K562 (cell line): ENCODE measurements around the gene LRIT3. TPM values are rescaled to one million over a fixed set of nuclear protein-coding genes. Genes with fewer than 3 reads are reported as not detected.

Source experiments
- CBX2 ChIP-seq: fragments of 200-600 bp; sonication (generic); IDR thresholded peaks from one replicate; pipeline ENCODE4 v1.6.1; 2012; ENCODE audit warnings: mild to moderate bottlenecking, low read length, inconsistent platforms; ENCODE audit not compliant: insufficient read depth, poor library complexity, severe bottlenecking
- CHCHD3 ChIP-seq: fragments of 250-450 bp; sonication (Bioruptor Pico); IDR thresholded peaks from 2 replicates; pipeline ENCODE4 v2.1.2; 2022; ENCODE audit warnings: mild to moderate bottlenecking
- CUX1 ChIP-seq: fragments of 200-800 bp; sonication (Bioruptor generic); IDR thresholded peaks from 2 replicates; pipeline ENCODE4 v1.6.1; 2016; ENCODE audit warnings: missing genetic modification characterization, missing compliant biosample characterization
- FIP1L1 ChIP-seq: fragments of 200-400 bp; formaldehyde crosslinking; IDR thresholded peaks from 2 replicates; pipeline ENCODE4 v1.6.1; 2018; ENCODE audit warnings: mild to moderate bottlenecking, low read depth, low read length; ENCODE audit not compliant: poor library complexity, severe bottlenecking
- MEF2A ChIP-seq: IDR thresholded peaks from 2 replicates; pipeline ENCODE4 v1.6.1; 2011; ENCODE audit warnings: low read depth, mild to moderate bottlenecking, low read length, moderate library complexity; ENCODE audit not compliant: control insufficient read depth
- NONO ChIP-seq, 2 experiments: fragments of 200-400 bp in 1 of 2; fragments of 450-650 bp in 1 of 2; formaldehyde crosslinking in 1 of 2; IDR thresholded peaks; 2 replicates each; pipeline ENCODE4 v1.6.1; 2017; ENCODE audit warnings: low read depth in 2 of 2, mild to moderate bottlenecking in 2 of 2, moderate library complexity in 2 of 2, low read length in 1 of 2
- PCBP1 ChIP-seq: fragments of 200-400 bp; formaldehyde crosslinking; IDR thresholded peaks from 2 replicates; pipeline ENCODE4 v1.6.1; 2018; ENCODE audit warnings: mild to moderate bottlenecking, low read depth, low read length; ENCODE audit not compliant: poor library complexity, severe bottlenecking
- RHOXF2B ChIP-seq: fragments of 250-450 bp; sonication (Bioruptor Pico); conservative IDR thresholded peaks from 2 replicates; pipeline ENCODE4 v1.5.1; 2021
- TCF15 ChIP-seq: fragments of 250-450 bp; sonication (Bioruptor Pico); IDR thresholded peaks from 2 replicates; pipeline ENCODE4 v1.8.0; 2022; ENCODE audit warnings: moderate library complexity, mild to moderate bottlenecking, inconsistent platforms
- TEAD4 ChIP-seq, 2 experiments: sonication (generic) in 1 of 2; formaldehyde crosslinking in 1 of 2; IDR thresholded peaks; 2 replicates each; pipeline versions ENCODE4 v1.6.1 to v1.8.0; 2012 to 2022; ENCODE audit warnings: borderline replicate concordance in 1 of 2, inconsistent platforms in 1 of 2, low read length in 1 of 2, mild to moderate bottlenecking in 1 of 2, missing genetic modification reagents in 1 of 2
- ZNF766 ChIP-seq: fragments of 200-800 bp; sonication (Bioruptor generic); conservative IDR thresholded peaks from 2 replicates; pipeline ENCODE4 v1.6.1; 2016; ENCODE audit warnings: missing genetic modification characterization, missing compliant biosample characterization
- polyA plus RNA-seq, 8 experiments: library from polyadenylated mRNA; depleted of rRNA in 4 of 8; stranded (reverse) in 5 of 8; unstranded in 3 of 8; fragments of >200 nt; fragmentation: Nextera tagmentation in 2 of 8; fragmentation: Illumina TruSeq in 1 of 8; extraction: Ambion mirVana in 2 of 8; extraction: Trizol in 1 of 8; gene quantifications; 2 replicates each; pipeline versions ENCODE4 v1.2.1 to v1.2.3, GENCODE V29; 2011 to 2014; ENCODE audit warnings: inconsistent platforms in 1 of 8, missing spikeins in 1 of 8
- total RNA-seq, 7 experiments: library from RNA; depleted of rRNA in 6 of 7; stranded (reverse); fragments of >200 nt in 6 of 7; fragmentation: Illumina TruSeq in 2 of 7; extraction: Trizol in 2 of 7; gene quantifications; 2 replicates each; pipeline versions ENCODE4 v1.2.1 to v1.2.3, GENCODE V29; 2011 to 2021; ENCODE audit warnings: low replicate concordance in 1 of 7
- TF ChIP-seq, protein P1 (sequence below): sonication (generic); formaldehyde crosslinking; IDR thresholded peaks from 2 replicates; pipeline ENCODE4 v1.8.0; 2023; ENCODE audit warnings: mild to moderate bottlenecking, missing genetic modification reagents
- TF ChIP-seq, protein P2 (sequence below): fragments of 250-450 bp; sonication (Bioruptor Pico); IDR thresholded peaks from 2 replicates; pipeline ENCODE4 v1.4.0; 2020

The LRIT3 gene
- total and polyA plus RNA-seq, 9 of the 15 experiments (the other 6 are each of a cell fraction or from before 2014, with no cell fraction given) = 0.04 to 0.10 (median 0.04) TPM; not detected in 4

DNA sequence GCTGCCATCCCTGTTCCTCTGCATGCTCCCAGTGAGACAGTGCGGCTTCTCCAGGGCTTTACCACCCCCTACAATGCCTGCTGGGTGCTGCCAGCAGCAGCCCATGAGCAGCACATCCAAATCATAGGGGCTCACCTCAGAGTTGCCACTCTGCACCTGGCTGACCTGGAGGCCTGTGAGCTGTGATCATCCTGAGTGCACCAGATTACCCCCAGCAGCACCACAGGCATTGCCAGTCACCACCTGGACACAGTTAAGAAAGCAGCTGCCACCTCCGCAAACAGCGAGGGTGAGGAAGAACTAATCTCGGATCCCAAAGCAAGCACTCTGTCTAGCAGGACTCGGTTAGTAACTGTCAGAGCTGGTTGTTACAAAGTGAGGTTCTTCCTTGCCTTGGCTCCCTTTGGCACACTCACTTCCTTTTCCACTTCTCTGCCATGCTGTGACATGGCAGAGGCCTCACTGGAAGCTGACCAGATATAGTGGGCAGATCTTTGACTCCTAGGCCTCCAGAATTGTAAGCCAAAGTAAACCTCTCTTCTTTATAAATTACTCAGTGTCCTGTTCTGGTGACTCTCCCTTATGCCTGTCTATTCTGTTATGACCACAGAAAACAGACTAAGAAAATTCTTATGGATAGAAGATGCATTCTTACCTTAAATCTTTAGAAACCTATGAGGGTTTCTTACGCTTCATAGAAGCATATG lies 25.2 kb downstream of the LRIT3 start (continued):
- TF ChIP-seq NONO (IDR thresholded peaks at IDR 0.05; ENCODE audit: low read depth in 2 of 2, low read length in 1 of 2) = no peak
- TF ChIP-seq CBX2 = no peak
- 0 out of 2 replicates have a peak, but pooled peaks have one; percentile 10 for TF ChIP-seq ZNF766 (CRISPR knock-in tag)
- no peak for TF ChIP-seq PCBP1
- TF ChIP-seq RHOXF2B (CRISPR knock-in tag) = no peak
- TF ChIP-seq TEAD4 (IDR thresholded peaks at IDR 0.05; ENCODE audit: low read length) = no peak
- no peak for TF ChIP-seq TEAD4 (CRISPR knock-in tag; IDR thresholded peaks at IDR 0.05; ENCODE audit: borderline replicate concordance)
- TF ChIP-seq CHCHD3 = no peak
- no peak for TF ChIP-seq TCF15 (CRISPR knock-in tag)
- no peak for TF ChIP-seq FIP1L1
- TF ChIP-seq MEF2A = no peak
- TF ChIP-seq, protein P1, sequence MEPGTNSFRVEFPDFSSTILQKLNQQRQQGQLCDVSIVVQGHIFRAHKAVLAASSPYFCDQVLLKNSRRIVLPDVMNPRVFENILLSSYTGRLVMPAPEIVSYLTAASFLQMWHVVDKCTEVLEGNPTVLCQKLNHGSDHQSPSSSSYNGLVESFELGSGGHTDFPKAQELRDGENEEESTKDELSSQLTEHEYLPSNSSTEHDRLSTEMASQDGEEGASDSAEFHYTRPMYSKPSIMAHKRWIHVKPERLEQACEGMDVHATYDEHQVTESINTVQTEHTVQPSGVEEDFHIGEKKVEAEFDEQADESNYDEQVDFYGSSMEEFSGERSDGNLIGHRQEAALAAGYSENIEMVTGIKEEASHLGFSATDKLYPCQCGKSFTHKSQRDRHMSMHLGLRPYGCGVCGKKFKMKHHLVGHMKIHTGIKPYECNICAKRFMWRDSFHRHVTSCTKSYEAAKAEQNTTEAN = no peak
- TF ChIP-seq, protein P2, sequence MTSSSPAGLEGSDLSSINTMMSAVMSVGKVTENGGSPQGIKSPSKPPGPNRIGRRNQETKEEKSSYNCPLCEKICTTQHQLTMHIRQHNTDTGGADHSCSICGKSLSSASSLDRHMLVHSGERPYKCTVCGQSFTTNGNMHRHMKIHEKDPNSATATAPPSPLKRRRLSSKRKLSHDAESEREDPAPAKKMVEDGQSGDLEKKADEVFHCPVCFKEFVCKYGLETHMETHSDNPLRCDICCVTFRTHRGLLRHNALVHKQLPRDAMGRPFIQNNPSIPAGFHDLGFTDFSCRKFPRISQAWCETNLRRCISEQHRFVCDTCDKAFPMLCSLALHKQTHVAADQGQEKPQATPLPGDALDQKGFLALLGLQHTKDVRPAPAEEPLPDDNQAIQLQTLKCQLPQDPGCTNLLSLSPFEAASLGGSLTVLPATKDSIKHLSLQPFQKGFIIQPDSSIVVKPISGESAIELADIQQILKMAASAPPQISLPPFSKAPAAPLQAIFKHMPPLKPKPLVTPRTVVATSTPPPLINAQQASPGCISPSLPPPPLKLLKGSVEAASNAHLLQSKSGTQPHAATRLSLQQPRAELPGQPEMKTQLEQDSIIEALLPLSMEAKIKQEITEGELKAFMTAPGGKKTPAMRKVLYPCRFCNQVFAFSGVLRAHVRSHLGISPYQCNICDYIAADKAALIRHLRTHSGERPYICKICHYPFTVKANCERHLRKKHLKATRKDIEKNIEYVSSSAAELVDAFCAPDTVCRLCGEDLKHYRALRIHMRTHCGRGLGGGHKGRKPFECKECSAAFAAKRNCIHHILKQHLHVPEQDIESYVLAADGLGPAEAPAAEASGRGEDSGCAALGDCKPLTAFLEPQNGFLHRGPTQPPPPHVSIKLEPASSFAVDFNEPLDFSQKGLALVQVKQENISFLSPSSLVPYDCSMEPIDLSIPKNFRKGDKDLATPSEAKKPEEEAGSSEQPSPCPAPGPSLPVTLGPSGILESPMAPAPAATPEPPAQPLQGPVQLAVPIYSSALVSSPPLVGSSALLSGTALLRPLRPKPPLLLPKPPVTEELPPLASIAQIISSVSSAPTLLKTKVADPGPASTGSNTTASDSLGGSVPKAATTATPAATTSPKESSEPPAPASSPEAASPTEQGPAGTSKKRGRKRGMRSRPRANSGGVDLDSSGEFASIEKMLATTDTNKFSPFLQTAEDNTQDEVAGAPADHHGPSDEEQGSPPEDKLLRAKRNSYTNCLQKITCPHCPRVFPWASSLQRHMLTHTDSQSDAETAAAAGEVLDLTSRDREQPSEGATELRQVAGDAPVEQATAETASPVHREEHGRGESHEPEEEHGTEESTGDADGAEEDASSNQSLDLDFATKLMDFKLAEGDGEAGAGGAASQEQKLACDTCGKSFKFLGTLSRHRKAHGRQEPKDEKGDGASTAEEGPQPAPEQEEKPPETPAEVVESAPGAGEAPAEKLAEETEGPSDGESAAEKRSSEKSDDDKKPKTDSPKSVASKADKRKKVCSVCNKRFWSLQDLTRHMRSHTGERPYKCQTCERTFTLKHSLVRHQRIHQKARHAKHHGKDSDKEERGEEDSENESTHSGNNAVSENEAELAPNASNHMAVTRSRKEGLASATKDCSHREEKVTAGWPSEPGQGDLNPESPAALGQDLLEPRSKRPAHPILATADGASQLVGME (CRISPR knock-in tag) = peak; percentile 71; the same call in 1 of the 2 replicates
- TF ChIP-seq CUX1 (CRISPR knock-in tag) = no peak
